Measurements from ENCODE around the gene AFP.

Gene AFP

DNA sequence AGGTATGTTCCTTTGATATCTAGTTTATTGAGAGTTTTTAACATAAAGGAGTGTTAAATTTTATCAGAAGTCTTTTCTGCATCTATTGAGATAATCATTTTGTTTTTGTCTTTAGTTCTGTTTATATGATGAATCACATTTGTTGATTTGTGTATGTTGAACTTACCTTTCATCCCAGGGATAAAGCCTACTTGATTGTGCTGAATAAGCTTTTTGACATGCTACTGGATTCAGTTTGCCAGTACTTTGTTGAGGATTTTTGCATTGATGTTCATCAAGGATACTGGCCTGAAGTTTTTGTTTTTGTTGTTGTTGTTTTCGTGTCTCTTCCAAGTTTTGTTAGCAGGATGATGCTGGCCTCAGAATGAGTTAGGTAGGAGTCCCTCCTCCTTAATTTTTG, 34.7 kb downstream of the AFP start:
- no peak for DNase-seq

GRCh38 chr4:73477176-73477575, 41.2 kb downstream of the AFP start:
- DNase-seq, result no peak

GRCh38 chr4:73479323-73479722, 43.3 kb downstream of the AFP start:
- no peak for DNase-seq

DNA sequence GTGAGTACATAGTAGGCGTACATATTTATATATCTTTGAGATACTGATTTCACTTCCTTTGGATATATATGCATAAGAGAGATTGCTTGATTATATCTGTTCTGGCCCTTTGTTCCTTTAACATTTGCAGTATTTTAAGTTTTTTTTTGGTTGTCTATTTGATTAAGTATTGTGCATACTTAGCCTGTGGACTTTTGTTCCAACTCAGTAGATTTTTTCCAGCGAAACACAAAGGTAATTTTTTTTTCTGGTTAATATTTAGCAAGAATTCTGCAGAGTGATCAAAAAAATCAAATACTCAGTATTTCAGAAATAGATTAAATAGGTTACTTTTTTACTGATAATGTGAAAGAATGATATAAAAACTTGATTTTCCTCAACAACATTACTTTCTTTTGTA, 45.3 kb downstream of the AFP start, which contains the start of gene AFM:
Gene AFM, plus strand, starts transcription at position 388 of the 400 bp plus-strand sequence. CDS start 31 bp downstream, outside the sequence.
- DNase-seq, result no peak

DNA sequence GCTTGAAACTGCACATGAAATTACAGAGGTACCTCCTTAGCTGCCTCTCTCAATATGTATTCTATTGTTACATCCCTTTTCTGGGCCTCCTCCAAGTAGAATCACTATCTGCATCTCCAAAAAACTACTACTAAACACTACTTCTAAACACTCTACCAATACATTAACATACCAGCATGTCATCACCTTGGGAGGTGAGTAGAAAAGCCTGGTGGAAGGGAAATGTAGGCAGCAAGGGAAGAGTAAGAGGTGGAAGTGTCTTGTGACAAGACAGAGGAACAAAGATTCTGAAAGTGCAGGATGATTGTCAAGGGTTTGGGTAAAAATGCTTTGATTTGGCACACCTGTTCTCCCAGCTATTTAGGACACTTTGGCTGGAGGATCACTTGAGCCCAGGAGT, 49.1 kb downstream of the AFP start:
- DNase-seq, result no peak

- no peak for DNase-seq
These were observed 49.6 kb downstream of the AFP start for GRCh38 chr4:73485596-73485995.

DNA sequence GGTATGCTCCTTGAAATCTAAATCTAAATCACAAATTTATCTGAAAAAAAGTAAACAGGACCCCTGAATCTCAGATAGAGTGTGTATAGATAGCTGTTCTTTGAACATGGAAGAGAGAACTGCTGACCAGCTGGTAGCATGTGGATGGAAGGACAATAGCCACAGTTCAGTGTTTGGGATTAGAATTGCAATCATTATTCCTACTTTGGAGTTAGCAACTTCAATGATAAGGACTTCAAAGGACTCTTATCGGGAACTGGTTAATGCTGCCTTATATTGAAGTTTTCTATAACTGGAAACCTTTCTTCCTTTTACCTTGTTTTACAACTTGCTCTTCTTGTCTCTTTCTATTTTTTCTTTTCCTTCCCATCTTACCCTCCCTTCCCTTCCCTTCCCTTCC, 50.5 kb downstream of the AFP start:
- DNase-seq, result no peak

DNA sequence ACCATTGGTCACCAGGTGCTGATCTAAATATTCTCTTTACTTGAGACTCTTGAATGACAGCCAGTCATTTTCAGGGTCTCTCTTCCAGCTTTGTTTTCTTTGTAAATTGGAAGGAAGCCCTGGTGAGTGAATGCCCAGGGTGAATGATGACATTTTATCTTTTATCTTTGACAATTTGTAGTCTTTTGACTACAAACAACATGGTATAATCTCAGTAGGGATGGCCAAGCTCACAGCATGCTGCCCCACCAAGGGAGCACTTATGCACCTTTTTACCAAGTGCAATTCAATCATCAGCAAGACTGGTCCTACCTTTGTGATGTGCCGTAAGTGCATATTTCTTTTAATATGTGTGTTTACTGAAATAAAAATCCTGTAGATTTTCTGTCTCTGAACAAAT, 51.2 kb downstream of the AFP start:
- DNase-seq, result no peak

- DNase-seq, result no peak
These were observed 64.2 kb downstream of the AFP start for GRCh38 chr4:73499996-73500765.

DNA sequence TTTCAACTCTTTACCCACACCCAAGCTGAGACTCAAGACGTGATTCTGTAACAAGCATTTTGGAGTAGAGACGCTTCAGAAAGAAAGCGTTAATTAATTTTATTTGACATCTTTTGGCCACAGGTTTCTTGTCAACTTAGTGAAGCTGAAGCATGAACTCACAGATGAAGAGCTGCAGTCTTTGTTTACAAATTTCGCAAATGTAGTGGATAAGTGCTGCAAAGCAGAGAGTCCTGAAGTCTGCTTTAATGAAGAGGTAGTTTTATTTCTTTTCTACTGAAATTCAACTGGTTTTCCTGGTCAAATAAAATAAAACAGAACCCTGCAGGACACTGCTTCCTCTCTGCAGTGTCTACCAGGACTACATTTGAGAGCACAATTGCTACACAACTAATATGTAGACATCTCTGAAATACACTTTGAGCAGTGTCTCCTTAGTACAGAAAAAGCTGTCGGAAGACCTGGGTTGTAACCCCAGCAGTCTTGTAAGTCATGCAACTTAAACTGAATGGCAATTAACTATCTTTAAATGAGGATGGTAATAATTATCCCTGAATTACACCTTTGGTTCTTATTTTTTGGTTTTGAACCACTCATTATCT, 65.7 kb downstream of the AFP start:
- DNase-seq, result no peak

GRCh38 chr4:73505567-73505966, 69.5 kb downstream of the AFP start:
- DNase-seq, result no peak

All from suppressor macrophage treated with lipopolysaccharide for 4 hours (primary cell).